Endometrial microvascular endothelial cells (primary cell): Measurements from ENCODE around the gene ADAM12. TPM values are rescaled to one million over a fixed set of nuclear protein-coding genes. Genes with fewer than 3 reads are reported as not detected.

ENCODE experiments used
- in situ Hi-C: cut with HindIII; loops from 2 replicates; pipeline ENCODE4 v1.10.0; 2017; ENCODE audit warnings: low sequenced_read_pairs, low pct_unique_long_range_greater_than_20kb; ENCODE audit errors: inconsistent ontology term
- total RNA-seq: library from RNA; depleted of rRNA; stranded (reverse); fragments of >200 nt; gene quantifications from one replicate; pipeline ENCODE4 v1.2.3, GENCODE V29; 2015; ENCODE audit errors: inconsistent ontology term

ADAM12 gene
- total RNA-seq, 1 donor from 2014 or later = 0.28 TPM

DNA sequence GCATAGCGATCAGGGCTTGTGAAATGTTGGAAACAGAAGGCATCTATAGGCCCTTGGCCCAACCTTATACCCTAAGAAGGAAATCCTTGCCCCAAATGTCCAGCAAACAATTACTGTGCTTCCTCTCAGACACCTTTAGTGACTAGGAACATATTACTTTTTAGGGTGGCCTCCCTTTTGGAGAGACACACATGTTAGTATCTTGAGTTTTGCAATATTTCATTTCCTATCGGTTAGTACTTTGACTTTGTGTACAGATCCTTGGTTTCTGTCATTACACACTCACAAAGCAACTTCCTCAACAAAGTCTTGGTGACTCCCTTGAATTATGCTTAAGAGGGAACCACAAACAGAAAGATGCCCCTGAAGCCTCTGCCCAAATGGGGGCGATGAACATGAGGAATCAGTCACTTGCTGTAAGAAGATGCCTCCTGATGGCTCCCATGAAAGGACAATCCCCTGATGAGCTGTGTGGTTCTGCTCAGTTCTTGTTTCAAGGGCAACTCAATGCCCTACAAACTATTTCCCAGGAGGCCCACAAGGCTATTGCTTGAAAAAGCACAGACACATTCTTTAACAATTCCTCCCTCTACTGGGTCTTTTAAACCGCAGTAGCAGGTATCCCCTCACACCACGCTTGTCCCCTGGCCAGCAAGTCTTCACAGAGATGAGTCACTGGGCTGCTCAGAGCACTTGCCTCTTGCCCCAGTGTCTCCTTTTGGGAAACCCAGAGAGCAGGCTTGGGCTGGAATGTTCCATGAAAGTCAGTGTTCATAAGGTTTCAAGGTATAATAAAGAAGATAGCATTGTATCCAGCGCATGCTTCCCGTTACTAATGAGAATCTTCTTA is 295.7 kb downstream of the ADAM12 start:
- in situ Hi-C loops = no loop called here

DNA sequence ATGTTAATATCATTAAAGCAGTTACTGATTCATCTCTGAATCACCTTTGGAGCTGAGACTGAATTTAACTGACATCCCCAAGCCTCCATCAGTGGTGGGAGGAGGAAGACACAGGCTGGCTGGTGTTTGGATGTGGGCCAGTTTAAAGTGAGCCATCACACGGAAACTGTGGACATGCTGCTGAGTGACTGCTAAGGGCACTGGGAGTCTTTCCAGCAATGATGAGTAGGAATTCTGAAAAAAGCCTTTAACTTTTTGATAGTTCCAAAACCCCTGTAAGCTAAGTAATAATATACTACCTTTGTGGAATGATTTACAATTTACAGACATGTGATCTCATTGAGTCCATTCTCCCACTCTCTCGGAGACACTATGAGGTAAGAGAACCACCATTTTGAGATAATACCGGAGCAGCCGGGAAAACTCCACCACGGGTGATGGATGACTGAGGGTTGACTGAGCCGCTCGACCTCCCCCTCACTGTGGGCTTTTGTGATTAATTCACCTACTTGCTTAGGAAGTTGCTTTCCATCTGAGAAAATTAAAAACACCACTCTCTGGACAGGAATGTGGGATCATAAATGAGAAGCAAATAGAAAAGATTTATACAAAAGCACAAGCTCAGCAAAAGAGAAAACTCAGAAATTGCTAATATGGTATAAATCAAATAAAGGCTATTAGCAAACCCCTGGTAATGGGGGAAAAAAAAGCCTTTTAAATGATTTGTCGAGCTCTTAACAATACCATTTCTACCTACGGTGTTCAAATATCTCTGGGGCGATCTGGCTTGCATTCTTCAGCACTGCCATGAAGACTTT is 297.2 kb downstream of the ADAM12 start:
- in situ Hi-C loops = no loop called here

DNA sequence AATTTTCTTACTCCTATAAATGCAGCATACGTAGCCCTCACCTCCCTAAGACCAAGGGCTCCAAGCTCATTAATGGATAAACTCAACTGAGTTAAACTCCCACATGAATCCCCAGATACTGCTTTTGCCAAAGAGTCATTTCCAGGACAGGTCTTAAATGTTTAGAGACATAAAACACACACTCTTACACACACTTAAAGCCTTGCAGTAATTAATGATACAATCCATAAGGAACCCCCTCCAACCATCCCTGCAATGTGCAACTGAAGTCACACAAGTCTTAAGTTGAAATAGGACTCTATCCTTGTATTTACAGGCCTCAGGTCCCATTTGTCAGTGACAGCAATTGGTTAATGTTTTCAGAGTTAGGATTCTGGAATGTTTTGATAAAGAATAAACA is 297.8 kb downstream of the ADAM12 start:
- in situ Hi-C loops = no loop called here

DNA sequence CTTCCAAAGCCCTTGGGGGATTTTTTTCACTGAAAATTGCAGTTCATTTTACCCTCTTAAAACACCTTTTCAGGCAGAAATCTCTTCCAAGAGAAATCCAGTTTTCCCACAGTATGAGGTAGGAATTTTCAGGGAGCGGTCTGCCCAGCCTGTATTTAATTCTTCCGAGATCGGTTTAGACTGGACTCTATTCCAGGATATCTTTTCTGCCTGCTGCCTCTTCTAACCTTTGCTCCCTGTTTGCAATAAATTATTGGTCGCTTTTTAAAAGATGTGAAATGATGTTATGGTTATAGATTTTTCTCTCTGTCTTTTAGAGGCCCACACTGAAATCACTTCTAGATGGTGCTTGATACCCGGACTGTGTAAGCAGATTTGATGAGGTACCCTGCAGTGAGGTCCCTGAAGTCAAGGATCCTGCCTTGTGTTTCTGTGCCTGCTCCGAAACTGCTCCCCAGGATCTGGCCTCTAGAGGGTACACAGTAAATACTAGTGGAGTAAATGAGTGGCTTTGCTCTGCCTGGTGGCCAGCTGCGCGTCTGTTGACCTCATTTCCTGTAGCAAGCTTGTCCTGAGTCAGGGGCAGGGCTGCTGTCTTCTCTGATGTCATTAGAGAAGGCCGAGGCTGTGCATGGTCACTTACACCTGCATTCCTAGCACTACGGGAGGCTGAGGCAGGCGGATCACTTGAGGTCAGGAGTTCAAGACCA is 300.3 kb downstream of the ADAM12 start:
- in situ Hi-C loops = no loop called here

DNA sequence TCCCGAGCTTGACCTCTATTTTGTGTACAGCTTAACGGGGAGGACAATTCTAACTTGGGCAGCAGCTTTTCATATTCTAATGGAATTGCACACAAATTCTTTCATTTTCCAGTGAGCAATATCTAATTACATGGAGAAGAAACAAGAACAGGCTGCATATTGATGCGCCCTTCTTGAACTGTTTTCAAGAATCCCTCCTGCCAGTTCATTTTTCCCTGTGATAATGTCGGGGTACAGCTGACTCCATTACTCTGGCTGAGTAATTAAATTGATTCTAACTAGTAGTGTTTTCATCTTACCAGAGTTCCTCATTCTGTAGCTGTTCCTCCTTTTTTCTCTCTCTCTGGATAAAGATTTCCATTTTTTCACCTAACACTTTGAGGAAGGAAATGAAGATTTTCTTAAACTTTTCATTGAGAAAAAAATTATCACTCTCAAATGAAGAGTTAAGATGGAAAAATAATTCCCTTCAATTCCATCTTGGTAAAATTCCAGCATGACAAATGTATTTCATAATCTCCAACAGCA is 301.1 kb downstream of the ADAM12 start:
- in situ Hi-C loops = no loop called here

DNA sequence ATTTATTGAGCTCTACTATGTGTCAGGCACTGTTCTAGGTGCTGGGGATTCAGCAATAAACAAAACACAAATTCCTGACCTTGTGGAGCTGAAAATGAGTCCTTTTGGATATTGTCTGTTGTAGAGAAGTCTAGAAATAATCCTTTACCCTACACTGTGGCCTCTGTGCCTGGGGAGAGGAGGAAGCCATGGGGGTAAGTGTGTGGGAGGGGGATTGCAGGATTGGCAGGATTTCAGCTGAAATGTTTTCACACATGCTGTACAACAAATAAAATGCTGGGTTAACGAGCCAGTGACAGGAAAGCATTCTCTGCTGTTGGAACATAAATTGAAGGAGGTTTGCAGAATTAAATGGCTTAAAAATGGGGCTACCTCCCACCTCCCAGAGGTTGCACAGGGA is 302.5 kb downstream of the ADAM12 start:
- in situ Hi-C loops = no loop called here

DNA sequence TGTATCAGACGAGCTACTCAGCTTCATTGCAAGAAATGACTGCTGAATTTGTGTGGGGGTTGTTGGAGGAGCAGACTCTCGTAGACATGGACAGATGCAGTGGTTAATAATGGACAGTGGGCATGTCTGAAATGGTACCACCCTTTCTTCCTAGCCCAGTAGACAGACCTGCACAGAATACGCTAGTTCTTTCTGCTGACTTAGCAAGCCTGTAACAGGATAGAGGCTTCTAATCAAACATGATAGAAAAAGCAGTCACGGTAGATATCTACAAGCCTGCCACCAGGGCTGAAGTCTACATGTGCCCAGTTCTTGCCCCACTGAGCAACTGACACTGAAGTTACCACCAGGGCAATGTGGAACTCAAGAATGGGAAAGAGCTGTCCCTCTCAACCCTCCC is 303.9 kb downstream of the ADAM12 start:
- in situ Hi-C loops = no loop called here

DNA sequence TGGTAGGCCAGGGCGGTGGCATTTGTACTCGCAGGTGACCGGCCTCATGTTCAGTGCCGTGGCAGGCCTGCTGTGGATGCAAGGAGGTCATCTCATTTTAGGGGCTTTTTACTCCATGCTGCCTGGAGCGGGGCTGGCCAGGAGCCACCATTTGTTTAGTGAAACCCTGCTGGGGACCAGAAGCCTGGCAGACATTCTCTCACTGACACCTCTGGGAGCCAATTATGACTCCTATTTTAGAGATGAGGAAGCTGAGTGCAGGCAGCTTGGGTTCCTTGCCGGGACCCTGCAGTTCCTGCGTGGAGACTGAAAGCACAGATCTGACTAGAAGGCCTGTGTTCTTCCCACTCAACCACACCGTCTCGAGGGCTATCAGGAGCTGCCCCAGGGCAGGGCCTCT is 305.3 kb downstream of the ADAM12 start:
- in situ Hi-C loops = no loop called here

DNA sequence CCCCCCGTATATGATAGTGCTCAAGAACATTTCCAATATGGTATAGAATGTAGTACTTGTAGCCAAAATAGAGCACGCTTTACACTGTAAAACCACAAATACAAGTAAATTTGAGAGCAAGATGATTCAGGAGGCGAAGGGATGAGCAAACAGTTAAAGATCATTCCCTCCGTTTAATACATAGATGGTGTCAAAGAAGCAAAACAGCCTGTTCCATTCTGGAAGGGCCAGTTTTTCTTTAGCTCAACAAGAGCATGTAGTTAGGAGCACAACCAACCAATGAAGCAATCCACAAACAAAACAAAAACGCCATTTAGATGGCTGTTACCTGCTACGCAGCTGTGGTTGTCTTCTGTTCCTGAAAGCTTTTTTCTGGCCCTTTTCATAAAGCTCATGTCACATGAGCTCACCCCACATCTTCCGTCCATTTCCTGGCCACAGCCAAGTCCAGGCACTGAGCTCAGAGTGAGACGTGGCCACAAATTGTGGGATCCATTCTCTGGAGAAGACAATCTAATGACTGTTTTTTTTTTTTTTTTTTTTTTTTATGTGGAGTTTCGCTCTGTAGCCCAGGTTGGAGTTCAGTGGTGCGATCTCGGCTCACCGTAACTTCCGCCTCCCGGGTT is 306.3 kb downstream of the ADAM12 start:
- in situ Hi-C loops = no loop called here

DNA sequence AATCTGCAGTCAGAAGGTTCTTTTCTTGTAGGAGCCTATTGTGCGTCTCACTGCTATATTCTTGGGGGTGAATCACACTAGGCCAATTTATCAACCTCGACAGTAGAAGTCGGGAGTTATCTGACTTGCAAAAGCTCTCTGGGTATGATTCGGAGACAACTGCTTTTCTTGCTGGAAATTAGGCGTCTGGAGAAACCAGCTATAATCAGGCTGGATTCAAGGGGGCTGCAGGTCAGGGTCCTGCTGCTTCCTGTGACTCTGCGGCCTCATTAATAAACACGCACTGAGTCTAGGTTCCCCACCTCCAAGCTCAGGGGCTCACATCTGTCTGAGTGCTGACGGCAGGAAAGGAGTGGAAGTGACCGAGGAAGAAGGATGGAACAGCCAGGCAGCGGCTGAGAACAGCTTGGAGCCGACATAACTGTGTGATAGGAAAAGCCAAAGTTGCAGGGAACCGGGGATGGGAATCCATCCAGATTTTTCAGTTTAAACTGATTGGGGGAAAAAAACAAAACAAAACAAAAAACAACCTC is 307.3 kb downstream of the ADAM12 start:
- in situ Hi-C loops = no loop called here

DNA sequence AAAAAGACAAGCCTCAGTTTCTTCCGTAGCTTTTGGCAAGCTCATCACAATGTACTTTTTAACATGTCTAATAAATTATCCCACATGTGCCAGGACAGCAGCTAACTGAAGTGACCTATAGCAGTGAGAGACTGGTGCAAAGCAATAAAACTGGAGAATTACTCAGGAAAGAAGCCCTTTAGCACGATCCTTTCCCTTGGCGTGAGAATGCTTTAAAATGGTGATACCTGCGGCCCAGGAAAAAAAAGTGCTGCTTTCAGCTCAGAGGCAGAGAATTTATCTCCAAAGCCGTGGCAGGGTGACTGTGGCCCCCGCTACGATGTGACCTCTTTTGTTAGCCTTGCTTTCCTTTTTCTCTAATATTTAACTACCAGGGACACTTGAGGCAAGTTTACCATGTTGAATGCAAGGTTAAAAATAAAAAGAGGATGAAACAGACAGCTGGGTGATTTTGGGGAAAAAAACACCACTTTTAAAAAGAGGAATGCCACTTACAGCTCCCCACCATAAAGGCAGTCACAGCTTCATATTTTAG is 307.9 kb downstream of the ADAM12 start:
- in situ Hi-C loops = no loop called here

DNA sequence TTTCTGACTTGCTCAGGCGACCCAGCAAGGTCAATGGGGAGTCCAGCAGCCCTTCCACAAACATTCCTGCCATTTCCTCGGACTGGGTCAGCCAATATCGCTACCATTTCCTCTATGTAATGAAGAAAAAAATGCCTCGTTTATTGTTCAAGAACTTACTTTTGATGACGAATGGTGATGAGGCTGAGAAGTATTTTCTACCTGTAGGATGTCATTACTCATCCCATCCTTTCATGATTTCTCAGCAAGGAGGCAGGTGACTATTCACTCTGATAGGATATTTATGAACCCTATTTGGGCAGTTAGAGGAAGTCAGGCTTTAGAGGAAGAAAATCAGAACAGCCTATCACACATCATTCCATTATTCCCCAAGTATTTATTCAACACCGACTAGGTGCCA is 313.3 kb downstream of the ADAM12 start:
- in situ Hi-C loops = no loop called here

DNA sequence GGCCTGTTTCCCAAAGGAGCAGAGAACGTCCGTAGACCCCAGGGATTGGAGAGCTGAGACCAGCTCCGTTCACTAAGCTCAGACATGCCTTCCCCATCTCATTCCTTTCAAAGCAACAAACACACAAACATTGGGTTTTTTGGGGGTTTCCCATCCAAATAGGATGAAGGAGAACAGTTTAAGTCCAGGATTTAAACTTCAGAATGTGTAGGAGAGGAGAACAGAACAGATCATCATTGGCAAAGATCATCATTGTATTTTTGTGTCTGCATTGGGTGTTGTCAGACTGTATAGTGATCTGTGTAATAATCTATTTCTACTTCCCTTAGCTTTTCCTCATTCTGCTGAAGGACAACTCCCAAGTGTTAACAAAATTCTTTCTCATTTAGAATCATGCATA is 314.0 kb downstream of the ADAM12 start:
- in situ Hi-C loops = no loop called here

DNA sequence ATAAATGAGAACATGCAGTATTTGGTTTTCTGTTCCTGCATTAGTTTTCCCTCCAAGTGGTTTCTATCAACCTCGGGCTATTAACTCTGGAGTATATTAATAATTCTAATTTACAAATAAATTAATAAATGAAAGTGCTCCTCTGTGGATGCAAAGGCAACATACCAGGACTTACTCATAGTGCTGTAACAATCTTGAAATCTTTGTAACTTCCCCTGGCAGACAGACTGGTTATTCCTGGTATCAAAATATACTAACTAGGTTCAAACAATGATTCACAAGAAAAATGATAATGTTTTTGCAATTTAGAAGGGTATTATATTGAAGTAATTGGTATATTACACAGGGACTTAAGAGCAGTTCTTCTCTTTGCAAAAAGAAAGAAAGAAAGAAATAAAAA is 314.7 kb downstream of the ADAM12 start:
- in situ Hi-C loops = no loop called here

DNA sequence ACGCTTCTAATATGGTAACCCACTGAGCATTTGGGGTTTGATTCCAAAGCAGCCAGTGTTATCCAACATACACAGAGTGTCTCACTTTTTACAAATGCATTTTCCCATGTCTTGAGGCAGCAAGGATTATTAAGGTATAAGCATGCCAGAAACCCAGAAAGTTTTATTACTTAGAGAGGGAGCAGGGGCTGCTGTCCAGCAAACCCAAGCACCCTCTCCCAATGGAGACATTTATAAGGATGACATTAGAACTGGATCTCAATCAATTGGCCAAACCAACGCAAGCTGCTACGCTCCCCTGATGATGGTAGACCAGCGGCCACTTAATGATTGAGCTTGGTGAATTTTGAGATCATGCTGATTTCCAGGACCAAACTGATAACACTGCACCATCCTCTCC is 315.7 kb downstream of the ADAM12 start:
- in situ Hi-C loops = no loop called here

DNA sequence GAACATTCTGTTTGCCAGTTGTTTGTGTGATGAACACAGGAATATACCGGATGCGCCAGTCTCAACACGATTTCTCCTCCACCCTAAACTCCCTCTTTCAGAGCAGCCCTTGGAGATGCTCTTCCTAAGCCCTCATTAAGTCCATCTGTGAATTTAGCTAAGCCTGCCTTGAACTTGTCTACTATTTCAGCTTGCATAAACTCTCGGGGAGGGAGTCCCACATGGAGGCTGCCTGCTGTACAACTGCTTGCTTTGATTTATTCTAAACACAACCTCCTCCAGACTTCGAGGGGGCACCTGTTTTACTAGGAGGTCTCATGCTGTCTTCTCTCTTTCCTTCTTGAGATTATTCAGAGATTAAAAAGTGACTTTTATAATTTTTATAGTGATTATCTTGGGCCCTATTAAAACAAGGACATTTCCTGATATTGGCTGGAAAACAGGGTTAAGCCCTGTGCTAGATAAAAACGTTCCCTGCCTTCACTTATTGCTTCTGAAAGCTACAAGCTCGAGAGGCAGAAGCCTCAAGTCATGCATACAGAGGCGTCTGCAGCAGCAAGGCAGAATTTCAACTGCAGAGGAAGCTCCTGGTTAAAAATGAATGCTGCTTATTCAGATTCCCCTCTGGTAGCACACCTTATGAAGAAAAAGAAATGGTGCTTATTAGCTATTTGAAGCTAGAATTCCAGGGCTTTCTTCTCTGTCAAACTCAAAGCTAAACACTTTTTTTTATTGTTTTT is 317.6 kb downstream of the ADAM12 start:
- in situ Hi-C loops = no loop called here

DNA sequence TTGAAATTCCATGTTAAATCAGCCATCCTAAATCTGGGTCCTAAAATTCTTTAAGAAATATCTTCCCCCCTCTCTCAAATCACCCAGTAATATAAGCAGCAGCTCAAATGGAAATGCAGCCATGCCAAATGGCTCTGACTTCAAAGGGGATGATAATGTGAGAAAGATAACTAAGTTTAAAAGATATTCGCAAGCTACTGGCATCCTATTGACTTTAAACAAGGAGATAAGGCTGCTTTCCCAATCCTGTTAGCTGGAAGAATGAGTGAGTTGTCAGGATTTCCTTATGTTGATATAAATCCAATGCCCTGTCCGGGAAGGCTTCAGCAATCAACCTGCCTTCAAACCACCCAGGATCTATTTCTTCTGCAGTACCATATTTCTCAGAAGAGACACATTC is 320.0 kb downstream of the ADAM12 start:
- in situ Hi-C loops = no loop called here

DNA sequence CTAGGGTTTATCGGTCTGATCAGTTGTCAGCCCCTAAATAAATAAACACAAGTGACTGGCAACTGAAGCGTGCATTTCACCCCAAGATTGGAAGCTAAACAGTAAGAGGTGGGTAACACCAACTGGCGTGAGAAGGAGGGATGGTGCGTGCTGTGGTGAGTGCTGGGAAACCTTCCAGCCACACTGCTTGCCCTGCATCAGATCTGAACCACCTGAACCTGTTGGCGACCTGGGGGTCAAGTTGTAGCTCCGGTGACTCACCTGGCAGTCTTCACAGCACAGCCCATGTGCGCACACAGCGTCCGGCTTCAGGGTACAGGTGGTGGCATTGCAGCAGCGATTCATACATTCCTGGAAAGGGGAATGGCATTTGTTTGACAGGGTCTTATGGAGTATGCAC is 321.8 kb downstream of the ADAM12 start:
- in situ Hi-C loops = no loop called here
